ENCODE data around the gene DOP1B.

DOP1B gene

GRCh38 chr21:36180963-36181362 lies 24.3 kb downstream of the DOP1B start:
- H3K4ac ChIP-seq (ENCODE audit: low read depth, low read length): no peak overlapping the region
- H3K14ac ChIP-seq (ENCODE audit: low read length): no peak overlapping the region
- H4K8ac ChIP-seq (ENCODE audit: low read depth, low read length): no peak overlapping the region
- H3K9me3 ChIP-seq (ENCODE audit: insufficient read depth, low read depth, low read length): peaks cover 2% of the 10 kb centered on the region
- no peak overlapping the region for H2AK5ac ChIP-seq (ENCODE audit: low read length)
- no peak overlapping the region for H3K27ac ChIP-seq (ENCODE audit: low read depth, low read length)
- peaks cover 4 to 9% of the 10 kb centered on the region in 2 experiments for H3K4me1 ChIP-seq (ENCODE audit: control insufficient read depth in 1 of 2, insufficient read depth in 2 of 2, low read length in 2 of 2)
- no peaks in the 10 kb centered on the region for H3K79me1 ChIP-seq (ENCODE audit: low read length)
- H3K18ac ChIP-seq (ENCODE audit: low read length): no peak overlapping the region
- no peak overlapping the region for H4K12ac ChIP-seq (ENCODE audit: low read depth, low read length)
- no peak overlapping the region for H2BK5ac ChIP-seq (ENCODE audit: low read depth, low read length, poor library complexity)
- no peak overlapping the region for H4K91ac ChIP-seq (ENCODE audit: low read depth, low read length)
- no CpG with 5 or more reads among the region's 5 CpGs for WGBS (ENCODE audit: extremely low coverage, insufficient coverage, insufficient read length)
- DNase-seq: no peak
- no peaks in the 10 kb centered on the region for H3K27me3 ChIP-seq (ENCODE audit: insufficient read depth, low read length)
- no peak overlapping the region for H3K23ac ChIP-seq (ENCODE audit: low read length)
- no peak overlapping the region for H2AFZ ChIP-seq (ENCODE audit: insufficient read depth, low read length, poor library complexity)
- no peak overlapping the region for H3K9ac ChIP-seq (ENCODE audit: low read length)
- H3K36me3 ChIP-seq (ENCODE audit: control insufficient read depth in 1 of 2, insufficient read depth in 2 of 2, low read length in 2 of 2): peaks cover under 1 to 7% of the 10 kb centered on the region in 2 experiments
- H2BK120ac ChIP-seq (ENCODE audit: insufficient read depth, low read length, poor library complexity): no peak overlapping the region
- no peak overlapping the region for H3K4me2 ChIP-seq (ENCODE audit: low read length)
- H2BK12ac ChIP-seq (ENCODE audit: low read length): no peak overlapping the region
- no peak overlapping the region for H3K4me3 ChIP-seq (ENCODE audit: low read depth, low read length)
- H3K79me2 ChIP-seq (ENCODE audit: control insufficient read depth, insufficient read depth, low read length, poor library complexity): no peaks in the 10 kb centered on the region

DNA sequence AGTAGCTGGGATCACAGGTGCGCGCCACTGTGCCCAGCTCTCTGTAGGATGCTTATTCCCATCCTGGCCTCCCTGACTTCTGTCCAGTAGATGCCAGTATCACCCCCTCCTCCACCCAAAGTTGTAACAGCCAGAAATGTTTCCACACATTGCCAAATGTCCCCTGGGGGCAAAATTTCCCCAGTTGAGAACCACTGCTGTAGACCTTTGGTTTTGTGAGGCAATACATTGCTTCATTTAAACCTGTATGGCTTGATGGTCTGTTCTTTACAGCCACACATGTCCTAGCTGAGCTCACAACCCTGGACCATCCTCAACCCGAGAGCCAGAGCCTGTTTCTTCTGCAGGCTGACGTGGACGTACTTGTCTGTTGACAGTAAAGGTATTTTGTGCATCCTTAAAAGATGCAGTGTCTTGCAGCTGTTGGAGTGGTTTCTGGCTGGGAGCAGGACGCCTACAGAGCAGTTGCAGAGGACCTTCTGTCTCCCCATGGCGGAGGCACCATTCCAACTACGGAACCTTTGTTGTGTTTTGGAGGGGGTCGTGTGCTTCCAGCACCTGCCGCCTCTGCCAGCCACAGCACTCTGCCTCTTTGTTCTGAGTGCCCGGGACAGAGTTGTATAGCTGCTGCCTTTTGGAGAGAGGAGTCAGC lies 26.6 kb downstream of the DOP1B start:
- H4K91ac ChIP-seq (ENCODE audit: low read depth, low read length): no peak overlapping the region
- peaks cover 0 to 2% of the 10 kb centered on the region in 2 experiments for H3K36me3 ChIP-seq (ENCODE audit: control insufficient read depth in 1 of 2, insufficient read depth in 2 of 2, low read length in 2 of 2)
- no peaks in the 10 kb centered on the region for H3K79me1 ChIP-seq (ENCODE audit: low read length)
- no peak overlapping the region for H3K18ac ChIP-seq (ENCODE audit: low read length)
- no peak overlapping the region for H2BK5ac ChIP-seq (ENCODE audit: low read depth, low read length, poor library complexity)
- H3K79me2 ChIP-seq (ENCODE audit: control insufficient read depth, insufficient read depth, low read length, poor library complexity): no peaks in the 10 kb centered on the region
- peak; percentile 77 to 97 for DNase-seq
- H4K8ac ChIP-seq (ENCODE audit: low read depth, low read length): no peak overlapping the region
- peak overlapping the region; percentile 40 for H3K4ac ChIP-seq (ENCODE audit: low read depth, low read length)
- H3K27me3 ChIP-seq (ENCODE audit: insufficient read depth, low read length): no peaks in the 10 kb centered on the region
- H3K9ac ChIP-seq (ENCODE audit: low read length): no peak overlapping the region
- H2BK120ac ChIP-seq (ENCODE audit: insufficient read depth, low read length, poor library complexity): no peak overlapping the region
- no peak overlapping the region for H3K14ac ChIP-seq (ENCODE audit: low read length)
- H3K9me3 ChIP-seq (ENCODE audit: insufficient read depth, low read depth, low read length): no peaks in the 10 kb centered on the region
- H2AK5ac ChIP-seq (ENCODE audit: low read length): no peak overlapping the region
- no peak overlapping the region for H2BK12ac ChIP-seq (ENCODE audit: low read length)
- no peak overlapping the region for H2AFZ ChIP-seq (ENCODE audit: insufficient read depth, low read length, poor library complexity)
- no peak overlapping the region for H3K27ac ChIP-seq (ENCODE audit: low read depth, low read length)
- H3K23ac ChIP-seq (ENCODE audit: low read length): no peak overlapping the region
- no peak overlapping the region for H3K4me3 ChIP-seq (ENCODE audit: low read depth, low read length)
- WGBS (ENCODE audit: extremely low coverage, insufficient coverage, insufficient read length): no CpG with 5 or more reads among the region's 11 CpGs
- H3K4me2 ChIP-seq (ENCODE audit: low read length): no peak overlapping the region
- peaks cover 8 to 11% of the 10 kb centered on the region in 2 experiments for H3K4me1 ChIP-seq (ENCODE audit: control insufficient read depth in 1 of 2, insufficient read depth in 2 of 2, low read length in 2 of 2)
- H4K12ac ChIP-seq (ENCODE audit: low read depth, low read length): no peak overlapping the region

DNA sequence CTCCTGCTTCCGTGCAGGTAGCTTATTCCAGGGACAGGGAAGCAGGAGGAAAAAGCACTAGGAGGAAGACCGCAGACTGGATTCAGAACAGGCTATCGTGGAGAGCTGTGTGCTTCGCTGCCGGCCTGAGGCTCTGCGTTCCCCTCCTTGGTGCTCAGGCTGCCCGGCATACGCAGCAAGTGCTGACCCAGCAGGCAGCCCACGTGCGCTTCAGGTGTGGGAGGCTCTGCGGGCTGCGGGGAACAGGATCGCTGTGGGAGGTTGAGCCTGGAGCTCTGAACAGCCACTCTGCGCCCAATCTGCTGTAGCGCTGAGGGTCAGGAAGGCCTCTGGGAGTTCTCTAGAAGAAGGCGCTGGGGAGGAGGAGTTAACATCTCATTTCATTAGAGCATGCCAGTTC lies 27.9 kb downstream of the DOP1B start:
- Histone ChIP-seq H3K14ac (ENCODE audit: low read length) (no peak overlapping the region), H3K4me1 (ENCODE audit: control insufficient read depth in 1 of 2, insufficient read depth in 2 of 2, low read length in 2 of 2) (peaks cover 10 to 13% of the 10 kb centered on the region in 2 experiments), H3K4me3 (ENCODE audit: low read depth, low read length) (no peak overlapping the region), H3K4me2 (ENCODE audit: low read length) (no peak overlapping the region), H3K36me3 (ENCODE audit: control insufficient read depth in 1 of 2, insufficient read depth in 2 of 2, low read length in 2 of 2) (peaks cover 0 to 2% of the 10 kb centered on the region in 2 experiments), H3K4ac (ENCODE audit: low read depth, low read length) (no peak overlapping the region), H3K23ac (ENCODE audit: low read length) (no peak overlapping the region), H3K9me3 (ENCODE audit: insufficient read depth, low read depth, low read length) (no peaks in the 10 kb centered on the region), H2BK12ac (ENCODE audit: low read length) (no peak overlapping the region), H4K8ac (ENCODE audit: low read depth, low read length) (no peak overlapping the region), H3K79me2 (ENCODE audit: control insufficient read depth, insufficient read depth, low read length, poor library complexity) (no peaks in the 10 kb centered on the region), H3K9ac (ENCODE audit: low read length) (no peak overlapping the region), H2BK5ac (ENCODE audit: low read depth, low read length, poor library complexity) (no peak overlapping the region), H3K18ac (ENCODE audit: low read length) (peak overlapping the region; percentile 6), H4K12ac (ENCODE audit: low read depth, low read length) (no peak overlapping the region), H2AFZ (ENCODE audit: insufficient read depth, low read length, poor library complexity) (no peak overlapping the region), H3K27me3 (ENCODE audit: insufficient read depth, low read length) (no peaks in the 10 kb centered on the region), H2AK5ac (ENCODE audit: low read length) (no peak overlapping the region), H4K91ac (ENCODE audit: low read depth, low read length) (no peak overlapping the region), H3K79me1 (ENCODE audit: low read length) (no peaks in the 10 kb centered on the region), H3K27ac (ENCODE audit: low read depth, low read length) (no peak overlapping the region), H2BK120ac (ENCODE audit: insufficient read depth, low read length, poor library complexity) (no peak overlapping the region)
- no CpG with 5 or more reads among the region's 16 CpGs for WGBS (ENCODE audit: extremely low coverage, insufficient coverage, insufficient read length)
- DNase-seq: no peak

DNA sequence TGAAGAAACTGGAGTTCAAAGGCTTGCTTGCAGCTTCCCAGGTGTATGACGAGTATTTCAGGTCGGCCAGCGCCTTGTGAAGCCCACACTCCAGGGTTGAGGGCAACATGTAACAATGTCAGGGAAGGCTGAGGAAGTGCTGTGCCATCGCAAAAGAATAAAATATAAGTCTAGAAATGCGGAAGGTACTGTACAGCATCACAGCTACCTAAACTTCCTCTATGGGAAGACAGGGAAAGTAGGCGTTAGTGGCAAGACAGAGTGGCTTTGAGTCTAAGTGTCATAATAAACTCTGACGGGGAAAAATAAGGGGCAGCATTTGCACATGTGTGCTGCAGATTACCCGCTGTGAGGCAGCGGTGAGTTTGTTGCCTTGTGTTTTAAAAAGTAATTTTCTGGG lies 28.9 kb downstream of the DOP1B start:
- Histone ChIP-seq H2BK120ac (ENCODE audit: insufficient read depth, low read length, poor library complexity) (no peak overlapping the region), H3K4me3 (ENCODE audit: low read depth, low read length) (no peak overlapping the region), H3K9me3 (ENCODE audit: insufficient read depth, low read depth, low read length) (no peaks in the 10 kb centered on the region), H2AK5ac (ENCODE audit: low read length) (peak overlapping the region; percentile 19), H3K27me3 (ENCODE audit: insufficient read depth, low read length) (no peaks in the 10 kb centered on the region), H3K36me3 (ENCODE audit: control insufficient read depth in 1 of 2, insufficient read depth in 2 of 2, low read length in 2 of 2) (peaks cover 0 to 2% of the 10 kb centered on the region in 2 experiments), H3K79me1 (ENCODE audit: low read length) (no peaks in the 10 kb centered on the region), H3K23ac (ENCODE audit: low read length) (no peak overlapping the region), H3K18ac (ENCODE audit: low read length) (no peak overlapping the region), H3K4me2 (ENCODE audit: low read length) (no peak overlapping the region), H4K12ac (ENCODE audit: low read depth, low read length) (no peak overlapping the region), H2BK5ac (ENCODE audit: low read depth, low read length, poor library complexity) (no peak overlapping the region), H3K4ac (ENCODE audit: low read depth, low read length) (no peak overlapping the region), H3K27ac (ENCODE audit: low read depth, low read length) (no peak overlapping the region), H2AFZ (ENCODE audit: insufficient read depth, low read length, poor library complexity) (no peak overlapping the region), H2BK12ac (ENCODE audit: low read length) (no peak overlapping the region), H4K8ac (ENCODE audit: low read depth, low read length) (no peak overlapping the region), H4K91ac (ENCODE audit: low read depth, low read length) (no peak overlapping the region), H3K14ac (ENCODE audit: low read length) (no peak overlapping the region), H3K4me1 (ENCODE audit: control insufficient read depth in 1 of 2, insufficient read depth in 2 of 2, low read length in 2 of 2) (peaks cover 10 to 13% of the 10 kb centered on the region in 2 experiments), H3K79me2 (ENCODE audit: control insufficient read depth, insufficient read depth, low read length, poor library complexity) (no peaks in the 10 kb centered on the region), H3K9ac (ENCODE audit: low read length) (no peak overlapping the region)
- DNase-seq: no peak
- no CpG with 5 or more reads among the region's 9 CpGs for WGBS (ENCODE audit: extremely low coverage, insufficient coverage, insufficient read length)
